H9 (cell line): ENCODE data around the gene RPL21. TPM values are rescaled to one million over a fixed set of nuclear protein-coding genes. Genes with fewer than 3 reads are reported as not detected.
A peak's percentile ranks its signal among the peaks of the same experiment; 100 is the strongest.

ENCODE experiments used
- DNase-seq: peaks from one replicate; pipeline ENCODE4 v3.0.0-alpha.2; 2017
- H2AFZ ChIP-seq: one replicate; pipeline ENCODE4 v1.6.1; 2013; ENCODE audit warnings: mild to moderate bottlenecking, low read length, control low read depth, moderate library complexity
- H2AK5ac ChIP-seq: 2 replicates; pipeline ENCODE4 v1.6.1; 2013; ENCODE audit warnings: low read length, control low read depth, mixed read lengths; ENCODE audit not compliant: insufficient read length
- H2BK120ac ChIP-seq: one replicate; pipeline ENCODE4 v1.6.1; 2013; ENCODE audit warnings: low read depth, mild to moderate bottlenecking, low read length, control low read depth, inconsistent platforms; ENCODE audit not compliant: poor library complexity, severe bottlenecking
- H2BK12ac ChIP-seq: 2 replicates; pipeline ENCODE4 v1.6.1; 2013; ENCODE audit warnings: low read length, control low read depth, mixed read lengths, low read depth; ENCODE audit not compliant: insufficient read length
- H2BK15ac ChIP-seq: 2 replicates; pipeline ENCODE4 v1.6.1; 2013; ENCODE audit warnings: low read depth, low read length, control low read depth
- H2BK20ac ChIP-seq: one replicate; pipeline ENCODE4 v1.6.1; 2013; ENCODE audit warnings: low read depth, mild to moderate bottlenecking, low read length, control low read depth, inconsistent platforms; ENCODE audit not compliant: poor library complexity, severe bottlenecking
- H2BK5ac ChIP-seq: 2 replicates; pipeline ENCODE4 v1.6.1; 2013; ENCODE audit warnings: low read length, control low read depth, mixed read lengths; ENCODE audit not compliant: insufficient read length
- H3K14ac ChIP-seq: 2 replicates; pipeline ENCODE4 v1.6.1; 2013; ENCODE audit warnings: low read length, control low read depth; ENCODE audit not compliant: insufficient read depth
- H3K18ac ChIP-seq: 2 replicates; pipeline ENCODE4 v1.6.1; 2013; ENCODE audit warnings: low read depth, mild to moderate bottlenecking, mixed read lengths, low read length, control low read depth; ENCODE audit not compliant: insufficient read length
- H3K23ac ChIP-seq: 2 replicates; pipeline ENCODE4 v1.6.1; 2013; ENCODE audit warnings: low read length, control low read depth, mixed read lengths, low read depth; ENCODE audit not compliant: insufficient read length
- H3K23me2 ChIP-seq: 2 replicates; pipeline ENCODE4 v1.6.1; 2013; ENCODE audit warnings: low read depth, mild to moderate bottlenecking, mixed read lengths, low read length, control low read depth; ENCODE audit not compliant: insufficient read length, poor library complexity, severe bottlenecking
- H3K27ac ChIP-seq: 2 replicates; pipeline ENCODE4 v1.5.1; 2013; ENCODE audit warnings: low read length, control low read depth, mixed read lengths, low read depth; ENCODE audit not compliant: insufficient read length
- H3K27me3 ChIP-seq: 2 replicates; pipeline ENCODE4 v1.6.1; 2013; ENCODE audit warnings: low read length, control low read depth, inconsistent platforms; ENCODE audit not compliant: insufficient read depth
- H3K4ac ChIP-seq: 2 replicates; pipeline ENCODE4 v1.6.1; 2013; ENCODE audit warnings: low read depth, mild to moderate bottlenecking, control low read depth, inconsistent platforms, low read length, moderate library complexity
- H3K4me1 ChIP-seq: 2 replicates; pipeline ENCODE4 v1.6.1; 2013; ENCODE audit warnings: low read length, control low read depth, inconsistent platforms; ENCODE audit not compliant: insufficient read depth
- H3K4me2 ChIP-seq: 2 replicates; pipeline ENCODE4 v1.6.1; 2013; ENCODE audit warnings: low read length, control low read depth, mixed read lengths; ENCODE audit not compliant: insufficient read length, insufficient read depth
- H3K56ac ChIP-seq: 2 replicates; pipeline ENCODE4 v1.6.1; 2013; ENCODE audit warnings: low read depth, mild to moderate bottlenecking, mixed read lengths, low read length, control low read depth; ENCODE audit not compliant: insufficient read length
- H3K79me1 ChIP-seq: 2 replicates; pipeline ENCODE4 v1.6.1; 2013; ENCODE audit warnings: low read depth, mild to moderate bottlenecking, moderate library complexity, low read length, control low read depth, inconsistent platforms; ENCODE audit not compliant: insufficient read depth, poor library complexity, severe bottlenecking
- H3K79me2 ChIP-seq: 2 replicates; pipeline ENCODE4 v1.6.1; 2013; ENCODE audit warnings: low read length, control low read depth, inconsistent platforms; ENCODE audit not compliant: insufficient read depth
- H3K9ac ChIP-seq: 2 replicates; pipeline ENCODE4 v1.6.1; 2013; ENCODE audit warnings: low read length, control low read depth, mixed read lengths; ENCODE audit not compliant: insufficient read length; ENCODE audit errors: extremely low read depth
- H3K9me3 ChIP-seq: one replicate; pipeline ENCODE4 v1.6.1; 2013; ENCODE audit warnings: low read depth, low read length, inconsistent platforms; ENCODE audit not compliant: control insufficient read depth
- H3T11ph ChIP-seq: one replicate; pipeline ENCODE4 v1.6.1; 2013; ENCODE audit warnings: mild to moderate bottlenecking, low read length, control low read depth, inconsistent platforms
- H4K20me1 ChIP-seq: one replicate; pipeline ENCODE4 v1.6.1; 2013; ENCODE audit not compliant: control insufficient read depth, insufficient read length, insufficient read depth
- H4K5ac ChIP-seq: 2 replicates; pipeline ENCODE4 v1.6.1; 2013; ENCODE audit warnings: low read depth, mild to moderate bottlenecking, mixed read lengths, low read length, control low read depth; ENCODE audit not compliant: insufficient read length
- H4K8ac ChIP-seq: replicated peaks from 2 replicates; pipeline ENCODE4 v1.6.1; 2013; ENCODE audit warnings: low read length, control low read depth, mixed read lengths, low read depth; ENCODE audit not compliant: insufficient read length
- H4K91ac ChIP-seq: 2 replicates; pipeline ENCODE4 v1.6.1; 2013; ENCODE audit warnings: low read depth, mild to moderate bottlenecking, moderate library complexity, mixed read lengths, low read length, control low read depth; ENCODE audit not compliant: insufficient read length
- H3K27ac Mint-ChIP-seq, 3 experiments: 2 replicates in 2 of 3; 3 replicates in 1 of 3; pipeline ENCODE4 v1.8.0; 2020 to 2021; ENCODE audit warnings: mixed read lengths in 3 of 3, mild to moderate bottlenecking in 1 of 3, moderate library complexity in 1 of 3
- H3K27me3 Mint-ChIP-seq: 2 replicates; pipeline ENCODE4 v1.8.0; 2021; ENCODE audit warnings: low read depth, mild to moderate bottlenecking, moderate library complexity, mixed read lengths
- H3K36me3 Mint-ChIP-seq, 3 experiments: 2 replicates in 2 of 3; 3 replicates in 1 of 3; pipeline ENCODE4 v1.8.0; 2020 to 2021; ENCODE audit warnings: low read depth in 3 of 3, mixed read lengths in 3 of 3; ENCODE audit not compliant: insufficient read depth in 1 of 3
- H3K4me1 Mint-ChIP-seq, 2 experiments: 2 replicates each; pipeline ENCODE4 v1.8.0; 2020; ENCODE audit warnings: mixed read lengths in 2 of 2
- H3K4me3 Mint-ChIP-seq, 2 experiments: 2 replicates in 1 of 2; 3 replicates in 1 of 2; pipeline ENCODE4 v1.8.0; 2020 to 2021; ENCODE audit warnings: mild to moderate bottlenecking in 2 of 2, mixed read lengths in 2 of 2, moderate library complexity in 1 of 2
- H3K9me3 Mint-ChIP-seq, 2 experiments: 2 replicates in 1 of 2; 3 replicates in 1 of 2; pipeline ENCODE4 v1.8.0; 2020; ENCODE audit warnings: mild to moderate bottlenecking in 2 of 2, mixed read lengths in 2 of 2, moderate library complexity in 1 of 2
- WGBS: extraction: QIAGEN DNeasy Blood & Tissue Kit; methylation state at CpG from one replicate; pipeline ENCODE4 v1.1.7; 2013; ENCODE audit warnings: missing lambda C conversion rate, low lambda C conversion rate, mixed read lengths; ENCODE audit not compliant: insufficient read length; ENCODE audit errors: extremely low coverage; 5-methylcytosine and 5-hydroxymethylcytosine counted together
- total RNA-seq: library from RNA; stranded (reverse); gene quantifications from 2 replicates; pipeline ENCODE4 v1.2.1, GENCODE V29; 2021
- TF ChIP-seq, protein P1 (sequence below): fragments of 200-600 bp; sonication (generic); conservative IDR thresholded peaks from 3 replicates; pipeline ENCODE4 v1.8.0; 2021; ENCODE audit warnings: antibody characterized with exemption, mild to moderate bottlenecking

The RPL21 gene
- total RNA-seq, 1 experiment from 2014 or later, result 1,099 TPM

DNA sequence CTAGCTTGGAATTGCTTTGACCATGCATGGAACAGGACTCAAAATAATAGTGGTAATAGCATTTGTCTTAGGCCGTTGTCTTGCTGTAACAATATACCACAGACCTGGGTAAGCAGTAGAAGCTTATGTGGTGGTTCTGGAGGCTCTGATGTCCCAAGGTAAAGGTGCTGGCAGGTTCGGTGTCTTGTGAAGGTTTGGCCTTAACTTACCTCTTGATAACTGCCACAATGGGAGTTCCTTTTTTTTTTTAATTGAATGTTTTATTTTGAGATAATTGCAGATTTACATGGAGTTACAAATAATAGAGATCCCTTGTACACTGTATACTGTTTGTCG lies 5.8 kb downstream of the RPL21 start:
- no peak overlapping the region for H3K56ac ChIP-seq
- no peak overlapping the region for H2AK5ac ChIP-seq
- H3K23me2 ChIP-seq, result peaks cover 8% of the 10 kb centered on the region
- no CpG with 5 or more reads among the region's 3 CpGs for WGBS
- H3K9me3 Mint-ChIP-seq, result no peaks in the 10 kb centered on the region
- no peak overlapping the region for H2BK5ac ChIP-seq
- no peak overlapping the region for H3T11ph ChIP-seq
- TF ChIP-seq, protein P1, sequence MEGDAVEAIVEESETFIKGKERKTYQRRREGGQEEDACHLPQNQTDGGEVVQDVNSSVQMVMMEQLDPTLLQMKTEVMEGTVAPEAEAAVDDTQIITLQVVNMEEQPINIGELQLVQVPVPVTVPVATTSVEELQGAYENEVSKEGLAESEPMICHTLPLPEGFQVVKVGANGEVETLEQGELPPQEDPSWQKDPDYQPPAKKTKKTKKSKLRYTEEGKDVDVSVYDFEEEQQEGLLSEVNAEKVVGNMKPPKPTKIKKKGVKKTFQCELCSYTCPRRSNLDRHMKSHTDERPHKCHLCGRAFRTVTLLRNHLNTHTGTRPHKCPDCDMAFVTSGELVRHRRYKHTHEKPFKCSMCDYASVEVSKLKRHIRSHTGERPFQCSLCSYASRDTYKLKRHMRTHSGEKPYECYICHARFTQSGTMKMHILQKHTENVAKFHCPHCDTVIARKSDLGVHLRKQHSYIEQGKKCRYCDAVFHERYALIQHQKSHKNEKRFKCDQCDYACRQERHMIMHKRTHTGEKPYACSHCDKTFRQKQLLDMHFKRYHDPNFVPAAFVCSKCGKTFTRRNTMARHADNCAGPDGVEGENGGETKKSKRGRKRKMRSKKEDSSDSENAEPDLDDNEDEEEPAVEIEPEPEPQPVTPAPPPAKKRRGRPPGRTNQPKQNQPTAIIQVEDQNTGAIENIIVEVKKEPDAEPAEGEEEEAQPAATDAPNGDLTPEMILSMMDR, result no peak
- H2BK120ac ChIP-seq, result no peak overlapping the region
- H4K5ac ChIP-seq, result no peak overlapping the region
- H2BK20ac ChIP-seq, result no peak overlapping the region
- H3K27me3 Mint-ChIP-seq, result no peaks in the 10 kb centered on the region; the same call in 1 of the 2 replicates
- no peak overlapping the region for H3K27ac ChIP-seq
- DNase-seq, result no peak
- no peak overlapping the region for H2AFZ ChIP-seq
- no peak overlapping the region for H4K91ac ChIP-seq
- H3K9me3 ChIP-seq, result no peaks in the 10 kb centered on the region
- H3K14ac ChIP-seq, result no peak overlapping the region
- no peak overlapping the region for H4K8ac ChIP-seq
- no peaks in the 10 kb centered on the region for H3K79me1 ChIP-seq
- H3K23ac ChIP-seq, result no peak overlapping the region
- no peak overlapping the region for H3K4ac ChIP-seq
- H3K27me3 ChIP-seq, result no peaks in the 10 kb centered on the region
- no peaks in the 10 kb centered on the region for H4K20me1 ChIP-seq
- H3K4me3 Mint-ChIP-seq, result no peak overlapping the region
- H3K36me3 Mint-ChIP-seq, result peaks cover 43 to 72% (median 54%) of the 10 kb centered on the region in 3 experiments
- H3K4me1 Mint-ChIP-seq, result peaks cover 35 to 41% of the 10 kb centered on the region in 2 experiments
- no peak overlapping the region for H3K18ac ChIP-seq
- no peak overlapping the region for H2BK15ac ChIP-seq
- H3K27ac Mint-ChIP-seq, result peak overlapping the region in 1 of 3 experiments; percentile 66; a peak in 1 of 7 replicates
- H3K4me1 ChIP-seq, result peaks cover 6% of the 10 kb centered on the region; the same call in 1 of the 2 replicates
- H2BK12ac ChIP-seq, result no peak overlapping the region
- no peak overlapping the region for H3K4me2 ChIP-seq
- H3K79me2 ChIP-seq, result peaks cover 15% of the 10 kb centered on the region
- no peak overlapping the region for H3K9ac ChIP-seq
